WTC11 (cell line): ENCODE measurements around the gene NANOG.

ENCODE experiments used
- CREM ChIP-seq: sonication (generic); formaldehyde crosslinking; IDR thresholded peaks from 2 replicates; pipeline ENCODE4 v1.8.1; 2022; ENCODE audit warnings: mild to moderate bottlenecking, missing genetic modification reagents, moderate library complexity
- FOXK1 ChIP-seq: sonication (generic); formaldehyde crosslinking; IDR thresholded peaks from 2 replicates; pipeline ENCODE4 v1.8.0; 2022; ENCODE audit warnings: mild to moderate bottlenecking, moderate library complexity, missing genetic modification reagents
- HMGXB4 ChIP-seq: sonication (generic); formaldehyde crosslinking; IDR thresholded peaks from 2 replicates; pipeline ENCODE4 v1.8.1; 2023; ENCODE audit warnings: mild to moderate bottlenecking, moderate library complexity, missing genetic modification reagents
- JUN ChIP-seq: sonication (generic); formaldehyde crosslinking; IDR thresholded peaks from 2 replicates; pipeline ENCODE4 v1.8.0; 2023; ENCODE audit warnings: mild to moderate bottlenecking, missing genetic modification reagents
- MXD4 ChIP-seq: fragments of 250-450 bp; sonication (Bioruptor Pico); IDR thresholded peaks from 2 replicates; pipeline ENCODE4 v1.8.0; 2021; ENCODE audit warnings: mild to moderate bottlenecking, moderate library complexity, borderline replicate concordance
- ZNF138 ChIP-seq: sonication (generic); formaldehyde crosslinking; conservative IDR thresholded peaks from 2 replicates; pipeline ENCODE4 v1.8.1; 2022; ENCODE audit warnings: mild to moderate bottlenecking, moderate library complexity, missing genetic modification reagents
- ZNF317 ChIP-seq: sonication (generic); formaldehyde crosslinking; IDR thresholded peaks from 2 replicates; pipeline ENCODE4 v1.8.1; 2023; ENCODE audit warnings: low read depth, mild to moderate bottlenecking, moderate library complexity, missing genetic modification reagents, borderline replicate concordance
- TF ChIP-seq, protein P1 (sequence below): fragments of 200-600 bp; IDR thresholded peaks from 2 replicates; pipeline ENCODE4 v1.8.0; 2022; ENCODE audit warnings: antibody characterized with exemption
- TF ChIP-seq, protein P2 (sequence below): fragments of 250-450 bp; sonication (Bioruptor Pico); IDR thresholded peaks from 2 replicates; pipeline ENCODE4 v1.9.0; 2021; ENCODE audit warnings: mild to moderate bottlenecking
- TF ChIP-seq, protein P3 (sequence below): sonication (generic); formaldehyde crosslinking; IDR thresholded peaks from 2 replicates; pipeline ENCODE4 v1.8.0; 2023; ENCODE audit warnings: missing genetic modification reagents, mild to moderate bottlenecking, borderline replicate concordance
- TF ChIP-seq, protein P4 (sequence below): sonication (generic); formaldehyde crosslinking; IDR thresholded peaks from 2 replicates; pipeline ENCODE4 v1.8.1; 2023; ENCODE audit warnings: mild to moderate bottlenecking, missing genetic modification reagents, borderline replicate concordance
- TF ChIP-seq, protein P5 (sequence below): sonication (generic); formaldehyde crosslinking; IDR thresholded peaks from 2 replicates; pipeline ENCODE4 v1.8.0; 2022; ENCODE audit warnings: missing genetic modification reagents

DNA sequence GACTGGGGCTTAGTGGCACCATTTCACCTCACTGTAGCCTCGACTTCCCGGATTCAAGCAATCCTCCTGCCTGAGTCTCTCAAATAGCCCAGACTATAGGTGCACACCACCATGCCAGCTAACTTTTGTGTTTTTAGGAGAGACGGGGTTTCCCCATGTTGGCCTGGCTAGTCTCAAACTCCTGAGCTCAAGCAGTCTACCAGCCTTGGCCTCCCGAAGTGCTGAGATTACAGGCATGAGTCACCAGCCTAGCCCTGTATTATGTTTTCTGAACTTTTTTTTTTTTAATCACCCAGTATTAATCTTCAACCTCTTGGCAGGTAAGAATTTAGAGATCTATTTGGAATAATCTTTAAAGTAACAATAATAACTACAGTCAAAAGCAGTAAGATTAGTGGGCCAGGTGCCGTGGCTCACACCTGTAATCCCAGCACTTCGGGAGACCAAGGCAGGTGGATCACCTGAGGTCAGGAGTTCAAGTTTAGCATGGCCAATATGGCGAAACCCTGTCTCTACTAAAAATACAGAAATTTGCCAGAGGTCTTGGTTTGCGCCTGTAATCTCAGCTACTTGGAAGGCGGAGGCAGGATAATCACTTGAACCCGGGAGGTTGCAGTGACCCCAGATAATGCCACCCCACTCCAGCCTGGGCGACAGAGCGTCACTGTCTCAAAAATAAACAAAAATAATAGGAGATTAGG is 8.6 kb downstream of the NANOG start:
- TF ChIP-seq, protein P1, sequence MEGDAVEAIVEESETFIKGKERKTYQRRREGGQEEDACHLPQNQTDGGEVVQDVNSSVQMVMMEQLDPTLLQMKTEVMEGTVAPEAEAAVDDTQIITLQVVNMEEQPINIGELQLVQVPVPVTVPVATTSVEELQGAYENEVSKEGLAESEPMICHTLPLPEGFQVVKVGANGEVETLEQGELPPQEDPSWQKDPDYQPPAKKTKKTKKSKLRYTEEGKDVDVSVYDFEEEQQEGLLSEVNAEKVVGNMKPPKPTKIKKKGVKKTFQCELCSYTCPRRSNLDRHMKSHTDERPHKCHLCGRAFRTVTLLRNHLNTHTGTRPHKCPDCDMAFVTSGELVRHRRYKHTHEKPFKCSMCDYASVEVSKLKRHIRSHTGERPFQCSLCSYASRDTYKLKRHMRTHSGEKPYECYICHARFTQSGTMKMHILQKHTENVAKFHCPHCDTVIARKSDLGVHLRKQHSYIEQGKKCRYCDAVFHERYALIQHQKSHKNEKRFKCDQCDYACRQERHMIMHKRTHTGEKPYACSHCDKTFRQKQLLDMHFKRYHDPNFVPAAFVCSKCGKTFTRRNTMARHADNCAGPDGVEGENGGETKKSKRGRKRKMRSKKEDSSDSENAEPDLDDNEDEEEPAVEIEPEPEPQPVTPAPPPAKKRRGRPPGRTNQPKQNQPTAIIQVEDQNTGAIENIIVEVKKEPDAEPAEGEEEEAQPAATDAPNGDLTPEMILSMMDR, result no peak
- TF ChIP-seq, protein P2, sequence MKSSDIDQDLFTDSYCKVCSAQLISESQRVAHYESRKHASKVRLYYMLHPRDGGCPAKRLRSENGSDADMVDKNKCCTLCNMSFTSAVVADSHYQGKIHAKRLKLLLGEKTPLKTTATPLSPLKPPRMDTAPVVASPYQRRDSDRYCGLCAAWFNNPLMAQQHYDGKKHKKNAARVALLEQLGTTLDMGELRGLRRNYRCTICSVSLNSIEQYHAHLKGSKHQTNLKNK (CRISPR knock-in tag), result no peak
- TF ChIP-seq HMGXB4 (no peak), ZNF317 (CRISPR knock-in tag) (no peak), FOXK1 (no peak), ZNF138 (CRISPR knock-in tag) (no peak), CREM (no peak), JUN (CRISPR knock-in tag) (no peak), MXD4 (CRISPR knock-in tag) (no peak)
- TF ChIP-seq, protein P3, sequence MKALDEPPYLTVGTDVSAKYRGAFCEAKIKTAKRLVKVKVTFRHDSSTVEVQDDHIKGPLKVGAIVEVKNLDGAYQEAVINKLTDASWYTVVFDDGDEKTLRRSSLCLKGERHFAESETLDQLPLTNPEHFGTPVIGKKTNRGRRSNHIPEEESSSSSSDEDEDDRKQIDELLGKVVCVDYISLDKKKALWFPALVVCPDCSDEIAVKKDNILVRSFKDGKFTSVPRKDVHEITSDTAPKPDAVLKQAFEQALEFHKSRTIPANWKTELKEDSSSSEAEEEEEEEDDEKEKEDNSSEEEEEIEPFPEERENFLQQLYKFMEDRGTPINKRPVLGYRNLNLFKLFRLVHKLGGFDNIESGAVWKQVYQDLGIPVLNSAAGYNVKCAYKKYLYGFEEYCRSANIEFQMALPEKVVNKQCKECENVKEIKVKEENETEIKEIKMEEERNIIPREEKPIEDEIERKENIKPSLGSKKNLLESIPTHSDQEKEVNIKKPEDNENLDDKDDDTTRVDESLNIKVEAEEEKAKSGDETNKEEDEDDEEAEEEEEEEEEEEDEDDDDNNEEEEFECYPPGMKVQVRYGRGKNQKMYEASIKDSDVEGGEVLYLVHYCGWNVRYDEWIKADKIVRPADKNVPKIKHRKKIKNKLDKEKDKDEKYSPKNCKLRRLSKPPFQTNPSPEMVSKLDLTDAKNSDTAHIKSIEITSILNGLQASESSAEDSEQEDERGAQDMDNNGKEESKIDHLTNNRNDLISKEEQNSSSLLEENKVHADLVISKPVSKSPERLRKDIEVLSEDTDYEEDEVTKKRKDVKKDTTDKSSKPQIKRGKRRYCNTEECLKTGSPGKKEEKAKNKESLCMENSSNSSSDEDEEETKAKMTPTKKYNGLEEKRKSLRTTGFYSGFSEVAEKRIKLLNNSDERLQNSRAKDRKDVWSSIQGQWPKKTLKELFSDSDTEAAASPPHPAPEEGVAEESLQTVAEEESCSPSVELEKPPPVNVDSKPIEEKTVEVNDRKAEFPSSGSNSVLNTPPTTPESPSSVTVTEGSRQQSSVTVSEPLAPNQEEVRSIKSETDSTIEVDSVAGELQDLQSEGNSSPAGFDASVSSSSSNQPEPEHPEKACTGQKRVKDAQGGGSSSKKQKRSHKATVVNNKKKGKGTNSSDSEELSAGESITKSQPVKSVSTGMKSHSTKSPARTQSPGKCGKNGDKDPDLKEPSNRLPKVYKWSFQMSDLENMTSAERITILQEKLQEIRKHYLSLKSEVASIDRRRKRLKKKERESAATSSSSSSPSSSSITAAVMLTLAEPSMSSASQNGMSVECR (CRISPR knock-in tag), result no peak
- TF ChIP-seq, protein P4, sequence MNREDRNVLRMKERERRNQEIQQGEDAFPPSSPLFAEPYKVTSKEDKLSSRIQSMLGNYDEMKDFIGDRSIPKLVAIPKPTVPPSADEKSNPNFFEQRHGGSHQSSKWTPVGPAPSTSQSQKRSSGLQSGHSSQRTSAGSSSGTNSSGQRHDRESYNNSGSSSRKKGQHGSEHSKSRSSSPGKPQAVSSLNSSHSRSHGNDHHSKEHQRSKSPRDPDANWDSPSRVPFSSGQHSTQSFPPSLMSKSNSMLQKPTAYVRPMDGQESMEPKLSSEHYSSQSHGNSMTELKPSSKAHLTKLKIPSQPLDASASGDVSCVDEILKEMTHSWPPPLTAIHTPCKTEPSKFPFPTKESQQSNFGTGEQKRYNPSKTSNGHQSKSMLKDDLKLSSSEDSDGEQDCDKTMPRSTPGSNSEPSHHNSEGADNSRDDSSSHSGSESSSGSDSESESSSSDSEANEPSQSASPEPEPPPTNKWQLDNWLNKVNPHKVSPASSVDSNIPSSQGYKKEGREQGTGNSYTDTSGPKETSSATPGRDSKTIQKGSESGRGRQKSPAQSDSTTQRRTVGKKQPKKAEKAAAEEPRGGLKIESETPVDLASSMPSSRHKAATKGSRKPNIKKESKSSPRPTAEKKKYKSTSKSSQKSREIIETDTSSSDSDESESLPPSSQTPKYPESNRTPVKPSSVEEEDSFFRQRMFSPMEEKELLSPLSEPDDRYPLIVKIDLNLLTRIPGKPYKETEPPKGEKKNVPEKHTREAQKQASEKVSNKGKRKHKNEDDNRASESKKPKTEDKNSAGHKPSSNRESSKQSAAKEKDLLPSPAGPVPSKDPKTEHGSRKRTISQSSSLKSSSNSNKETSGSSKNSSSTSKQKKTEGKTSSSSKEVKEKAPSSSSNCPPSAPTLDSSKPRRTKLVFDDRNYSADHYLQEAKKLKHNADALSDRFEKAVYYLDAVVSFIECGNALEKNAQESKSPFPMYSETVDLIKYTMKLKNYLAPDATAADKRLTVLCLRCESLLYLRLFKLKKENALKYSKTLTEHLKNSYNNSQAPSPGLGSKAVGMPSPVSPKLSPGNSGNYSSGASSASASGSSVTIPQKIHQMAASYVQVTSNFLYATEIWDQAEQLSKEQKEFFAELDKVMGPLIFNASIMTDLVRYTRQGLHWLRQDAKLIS (CRISPR knock-in tag), result no peak
- TF ChIP-seq, protein P5, sequence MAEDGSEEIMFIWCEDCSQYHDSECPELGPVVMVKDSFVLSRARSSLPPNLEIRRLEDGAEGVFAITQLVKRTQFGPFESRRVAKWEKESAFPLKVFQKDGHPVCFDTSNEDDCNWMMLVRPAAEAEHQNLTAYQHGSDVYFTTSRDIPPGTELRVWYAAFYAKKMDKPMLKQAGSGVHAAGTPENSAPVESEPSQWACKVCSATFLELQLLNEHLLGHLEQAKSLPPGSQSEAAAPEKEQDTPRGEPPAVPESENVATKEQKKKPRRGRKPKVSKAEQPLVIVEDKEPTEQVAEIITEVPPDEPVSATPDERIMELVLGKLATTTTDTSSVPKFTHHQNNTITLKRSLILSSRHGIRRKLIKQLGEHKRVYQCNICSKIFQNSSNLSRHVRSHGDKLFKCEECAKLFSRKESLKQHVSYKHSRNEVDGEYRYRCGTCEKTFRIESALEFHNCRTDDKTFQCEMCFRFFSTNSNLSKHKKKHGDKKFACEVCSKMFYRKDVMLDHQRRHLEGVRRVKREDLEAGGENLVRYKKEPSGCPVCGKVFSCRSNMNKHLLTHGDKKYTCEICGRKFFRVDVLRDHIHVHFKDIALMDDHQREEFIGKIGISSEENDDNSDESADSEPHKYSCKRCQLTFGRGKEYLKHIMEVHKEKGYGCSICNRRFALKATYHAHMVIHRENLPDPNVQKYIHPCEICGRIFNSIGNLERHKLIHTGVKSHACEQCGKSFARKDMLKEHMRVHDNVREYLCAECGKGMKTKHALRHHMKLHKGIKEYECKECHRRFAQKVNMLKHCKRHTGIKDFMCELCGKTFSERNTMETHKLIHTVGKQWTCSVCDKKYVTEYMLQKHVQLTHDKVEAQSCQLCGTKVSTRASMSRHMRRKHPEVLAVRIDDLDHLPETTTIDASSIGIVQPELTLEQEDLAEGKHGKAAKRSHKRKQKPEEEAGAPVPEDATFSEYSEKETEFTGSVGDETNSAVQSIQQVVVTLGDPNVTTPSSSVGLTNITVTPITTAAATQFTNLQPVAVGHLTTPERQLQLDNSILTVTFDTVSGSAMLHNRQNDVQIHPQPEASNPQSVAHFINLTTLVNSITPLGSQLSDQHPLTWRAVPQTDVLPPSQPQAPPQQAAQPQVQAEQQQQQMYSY, result no peak
